HFFc6 (cell line): ENCODE results near the gene TAF11L12. TPM values are rescaled to one million over a fixed set of nuclear protein-coding genes. Genes with fewer than 3 reads are reported as not detected.

ENCODE experiments used
- DNase-seq: peaks from one replicate; pipeline ENCODE4 v3.0.0-alpha.2; 2018
- H3K27ac Mint-ChIP-seq: 2 replicates; pipeline ENCODE4 v1.8.0; 2020; ENCODE audit warnings: mild to moderate bottlenecking, mixed read lengths
- H3K27me3 Mint-ChIP-seq: 2 replicates; pipeline ENCODE4 v1.8.0; 2021; ENCODE audit warnings: mild to moderate bottlenecking, moderate library complexity, mixed read lengths; ENCODE audit not compliant: insufficient read depth
- H3K36me3 Mint-ChIP-seq: 2 replicates; pipeline ENCODE4 v1.8.0; 2021; ENCODE audit warnings: low read depth, mixed read lengths
- H3K4me1 Mint-ChIP-seq: 2 replicates; pipeline ENCODE4 v1.8.0; 2020; ENCODE audit warnings: low read depth, mixed read lengths
- H3K4me3 Mint-ChIP-seq: 2 replicates; pipeline ENCODE4 v1.8.0; 2020; ENCODE audit warnings: mild to moderate bottlenecking, moderate library complexity, mixed read lengths
- H3K9me3 Mint-ChIP-seq: 2 replicates; pipeline ENCODE4 v1.8.0; 2020; ENCODE audit warnings: mild to moderate bottlenecking, mixed read lengths
- CTCF ChIP-seq: fragments of 200-600 bp; sonication (generic); IDR thresholded peaks from 2 replicates; pipeline ENCODE4 v1.5.0; 2021; ENCODE audit warnings: antibody characterized with exemption, mild to moderate bottlenecking
- total RNA-seq, 6 experiments: library from RNA; stranded (reverse); fragmentation: NEBNext Ultra II Directional; extraction: Animal tissue kit (Norgen Biotek cat#: 25700); gene quantifications; 2 replicates in 1 of 6; 3 replicates in 5 of 6; pipeline ENCODE4 v1.2.3, GENCODE V29; 2021

Gene TAF11L12
- total RNA-seq, 6 experiments from 2014 or later, result not detected

DNA sequence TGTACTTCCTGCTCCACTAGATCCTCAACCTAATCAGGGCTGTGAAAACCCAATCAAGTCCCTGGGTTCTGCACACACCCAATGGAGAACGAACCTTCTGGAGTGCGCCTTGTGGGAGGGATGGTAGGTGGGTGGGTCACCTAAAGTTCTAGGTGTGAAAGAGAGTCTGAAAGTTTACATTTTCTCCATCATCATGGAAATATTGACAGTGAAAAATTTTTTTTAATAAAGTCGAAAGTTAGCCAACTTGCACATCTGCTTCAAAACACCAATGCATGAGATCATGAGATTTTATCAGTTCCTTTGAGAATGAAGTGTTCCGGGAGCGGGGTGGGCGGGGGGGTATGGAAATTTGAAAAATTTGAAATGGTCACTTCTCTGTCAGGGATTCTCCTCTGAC, 45.7 kb downstream of the TAF11L12 start:
- Mint-ChIP-seq H3K4me3 (no peak overlapping the region), H3K9me3 (peaks cover 1% of the 10 kb centered on the region; the same call in 1 of the 2 replicates), H3K4me1 (no peaks in the 10 kb centered on the region)

More for the DNA sequence above, 45.7 kb downstream of the TAF11L12 start:
- TF ChIP-seq CTCF, result no peak
- Mint-ChIP-seq H3K27ac (no peak overlapping the region), H3K27me3 (no peaks in the 10 kb centered on the region; the same call in 1 of the 2 replicates), H3K36me3 (no peaks in the 10 kb centered on the region)
- no peak for DNase-seq

Other genes starting within 250 kb of the TAF11L12 start
- not detected for gene TAF11L2, start 112.2 kb upstream of the TAF11L12 start, total RNA-seq
- gene TAF11L3, start 92.0 kb upstream of the TAF11L12 start, total RNA-seq, result not detected
- gene TAF11L4, start 88.6 kb upstream of the TAF11L12 start, total RNA-seq, result not detected
- gene TAF11L5, start 85.2 kb upstream of the TAF11L12 start, total RNA-seq, result not detected
- not detected for gene TAF11L6, start 81.7 kb upstream of the TAF11L12 start, total RNA-seq
- gene TAF11L7, start 24.6 kb upstream of the TAF11L12 start, total RNA-seq, result not detected
- not detected for gene TAF11L8, start 19.4 kb upstream of the TAF11L12 start, total RNA-seq
- not detected for gene TAF11L9, start 16.0 kb upstream of the TAF11L12 start, total RNA-seq
- gene TAF11L10, start 12.6 kb upstream of the TAF11L12 start, total RNA-seq, result not detected
- not detected for gene TAF11L11, start 6.2 kb upstream of the TAF11L12 start, total RNA-seq
- not detected for gene TAF11L13, start 21.7 kb downstream of the TAF11L12 start, total RNA-seq
- gene TAF11L14, start 24.1 kb downstream of the TAF11L12 start, total RNA-seq, result not detected